ENCODE data around the gene HS3ST6.
"Not testable (repeated sequence)": the region's sequence is repeated elsewhere in the genome, so short reads cannot be mapped to it uniquely, and the experiment has no call there.

HS3ST6 gene

GRCh38 chr16:1946495-1947368 is 28.5 kb upstream of the HS3ST6 start:
- DNase-seq, result no peak

DNA sequence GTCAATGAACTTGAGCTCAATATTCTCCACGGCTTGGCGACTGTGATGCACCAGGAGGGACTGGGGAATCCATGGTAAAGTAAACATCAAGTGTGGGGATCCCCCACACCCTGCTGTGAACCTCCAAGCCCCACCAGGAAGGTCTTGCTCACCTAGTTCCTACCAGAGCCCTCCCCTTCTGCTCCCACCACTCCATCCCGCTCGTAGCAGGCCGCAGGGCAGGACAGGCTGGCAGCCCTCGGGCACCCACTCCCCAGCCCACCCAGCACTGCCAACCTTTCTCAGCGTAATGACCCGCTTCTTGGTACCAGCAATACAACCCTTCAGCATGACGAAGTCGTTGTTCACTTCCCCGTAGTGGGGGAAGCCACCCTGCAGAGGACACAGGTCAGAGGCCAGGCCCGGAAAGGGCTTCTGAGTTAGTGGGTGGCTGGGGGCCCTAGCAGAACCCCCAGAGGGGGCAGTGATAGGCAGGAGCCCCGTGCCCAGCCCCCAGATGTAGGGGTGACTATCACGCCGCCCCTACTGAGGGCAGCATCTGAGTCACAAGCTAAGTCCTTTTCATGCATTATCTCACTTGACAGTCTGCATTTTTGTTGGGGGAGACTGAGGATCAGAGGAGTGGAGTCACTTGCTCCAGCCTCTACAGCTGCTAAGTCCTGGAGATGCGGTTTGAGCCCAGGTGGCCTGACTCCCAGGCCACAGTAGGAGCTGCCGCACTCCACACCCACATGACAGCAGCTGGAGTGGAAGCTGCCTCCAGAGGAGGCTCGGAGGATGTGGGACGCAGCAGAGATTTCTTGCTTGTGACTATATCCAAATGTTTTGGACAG is 27.6 kb upstream of the HS3ST6 start:
- no peak for DNase-seq

DNA sequence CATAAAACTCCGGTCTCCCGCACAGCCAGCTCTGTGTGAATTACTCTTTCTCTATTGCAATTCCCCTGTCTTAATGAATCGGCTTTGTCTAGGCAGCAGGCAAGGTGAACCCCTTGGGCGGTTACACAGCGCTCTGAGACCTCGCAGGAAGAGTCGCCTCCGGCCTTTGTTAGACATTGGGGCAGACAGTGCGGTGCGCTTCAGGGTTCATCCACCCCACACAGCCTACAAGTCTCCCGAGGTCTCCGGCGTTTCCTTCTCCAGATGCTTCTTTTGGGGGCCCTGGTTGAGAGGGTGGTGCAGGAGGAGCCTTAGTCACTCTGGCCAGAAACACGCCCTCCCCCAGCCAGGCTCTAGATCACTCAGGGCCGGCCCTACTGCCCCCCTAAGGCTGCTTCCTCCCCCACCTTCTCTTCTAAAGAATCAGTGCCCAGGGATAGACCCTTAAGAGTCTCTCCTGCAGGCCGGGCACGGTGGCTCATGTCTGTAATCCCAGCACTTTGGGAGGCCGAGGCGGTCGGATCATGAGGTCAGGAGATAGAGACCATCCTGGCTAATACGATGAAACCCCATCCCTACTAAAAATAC is 26.5 kb upstream of the HS3ST6 start:
- no peak for DNase-seq

DNA sequence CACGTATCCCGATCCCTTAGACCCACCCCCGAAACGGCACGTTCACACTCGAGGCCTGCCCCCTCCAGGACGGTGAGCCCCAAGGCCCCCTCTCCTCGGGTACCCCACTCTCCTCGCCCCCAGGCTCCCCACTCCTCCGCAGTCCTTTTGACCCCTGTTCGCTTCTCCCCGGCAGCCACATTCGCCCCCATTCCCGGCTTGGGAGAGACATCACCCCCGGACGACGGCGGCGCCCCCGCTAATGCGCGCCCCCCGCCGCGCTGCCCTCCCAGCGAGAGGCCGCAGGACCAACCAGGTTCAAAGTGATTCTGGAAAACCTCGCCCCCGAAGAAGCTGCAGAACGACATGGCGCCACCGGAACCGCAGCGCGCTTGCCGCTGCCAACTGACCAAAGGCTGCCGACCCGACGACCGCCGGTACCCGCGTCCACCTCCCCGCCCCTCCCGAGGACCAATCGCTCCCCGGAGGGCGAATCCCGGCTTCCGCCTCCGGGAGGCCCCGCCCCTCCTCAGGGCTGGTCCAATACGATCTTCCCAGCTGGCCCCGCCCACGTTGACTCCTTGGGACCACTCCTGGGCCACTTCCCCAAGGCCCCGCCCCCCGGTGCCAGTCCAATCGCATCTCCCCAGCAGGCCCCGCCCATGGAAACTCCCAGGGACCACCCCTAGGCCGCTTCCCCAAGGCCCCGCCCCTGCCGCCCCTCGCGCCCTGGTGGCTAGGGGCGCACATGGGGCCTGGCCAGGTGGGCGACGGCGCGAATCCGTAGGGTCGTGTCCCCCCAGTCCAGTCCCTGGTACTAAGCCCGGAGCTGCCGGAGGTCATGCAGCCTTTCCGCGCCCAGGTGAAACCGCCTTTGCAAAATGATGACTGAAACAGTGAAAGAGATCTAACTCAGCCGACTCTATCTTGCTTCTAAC is 24.9 kb upstream of the HS3ST6 start, which contains the start of gene MSRB1:
MSRB1 (minus strand) TSS at position 390 of the 917 bp plus-strand sequence; CDS start at position 347, 43 bp downstream.
- DNase-seq, result peak; percentile 100

DNA sequence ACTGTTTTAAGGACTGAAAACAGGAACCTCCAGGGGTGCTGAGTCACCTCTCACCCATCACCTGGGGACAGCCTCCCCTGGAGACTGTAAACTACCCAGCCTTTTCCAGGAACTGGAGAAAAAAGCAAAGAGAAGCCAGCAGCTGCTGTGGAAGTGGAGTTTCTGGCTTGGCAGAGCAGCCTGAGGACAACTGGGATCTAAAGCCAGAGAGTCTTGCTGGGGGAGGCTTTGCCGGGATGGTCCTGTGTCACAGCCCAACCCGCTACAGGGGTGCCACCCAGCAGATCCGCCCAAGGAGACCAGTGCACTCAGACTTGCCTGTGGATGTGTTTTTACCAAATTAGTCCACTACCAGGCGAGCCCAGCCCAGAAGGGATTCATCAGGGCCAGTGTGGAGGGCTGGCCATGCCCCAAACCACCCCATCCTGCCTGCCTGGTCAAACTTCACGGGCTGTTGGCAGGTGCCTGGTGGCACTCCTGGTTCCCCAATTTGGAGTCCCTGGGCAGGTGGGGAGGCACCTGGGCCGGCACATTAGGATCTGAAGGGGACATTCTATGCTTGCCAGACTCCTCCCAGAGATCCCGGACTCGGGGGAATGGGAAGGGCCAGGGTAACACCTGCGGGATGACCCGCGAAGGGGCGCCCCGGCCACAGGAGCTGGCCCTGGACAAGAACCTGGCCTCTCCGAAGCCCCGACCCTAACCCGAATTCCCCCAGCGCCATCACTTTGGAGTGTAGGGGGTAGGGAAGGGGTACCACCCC is 24.0 kb upstream of the HS3ST6 start:
- DNase-seq, result peak; percentile 54 to 71 (median 64)

GRCh38 chr16:1941162-1942046 is 23.2 kb upstream of the HS3ST6 start:
- no peak for DNase-seq

GRCh38 chr16:1940273-1941161 is 22.3 kb upstream of the HS3ST6 start:
- no peak for DNase-seq

DNA sequence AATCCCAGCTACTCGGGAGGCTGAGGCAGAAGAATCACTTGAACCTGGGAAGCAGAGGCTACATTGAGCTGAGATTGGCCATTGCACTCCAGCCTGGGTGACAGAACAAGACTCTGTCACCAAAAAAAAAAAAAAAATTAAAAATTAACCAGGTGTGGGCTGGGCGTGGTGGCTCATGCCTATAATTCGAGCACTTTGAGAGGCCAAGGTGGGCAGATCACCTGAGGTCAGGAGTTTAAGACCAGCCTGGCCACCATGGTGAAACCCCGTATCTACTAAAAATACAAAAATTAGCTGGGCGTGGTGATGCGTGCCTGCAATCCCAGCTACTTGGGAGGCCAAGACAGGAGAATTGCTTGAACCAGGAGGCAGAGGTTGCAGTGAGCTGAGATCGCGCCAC is 21.6 kb upstream of the HS3ST6 start:
- not testable (repeated sequence) for DNase-seq

DNA sequence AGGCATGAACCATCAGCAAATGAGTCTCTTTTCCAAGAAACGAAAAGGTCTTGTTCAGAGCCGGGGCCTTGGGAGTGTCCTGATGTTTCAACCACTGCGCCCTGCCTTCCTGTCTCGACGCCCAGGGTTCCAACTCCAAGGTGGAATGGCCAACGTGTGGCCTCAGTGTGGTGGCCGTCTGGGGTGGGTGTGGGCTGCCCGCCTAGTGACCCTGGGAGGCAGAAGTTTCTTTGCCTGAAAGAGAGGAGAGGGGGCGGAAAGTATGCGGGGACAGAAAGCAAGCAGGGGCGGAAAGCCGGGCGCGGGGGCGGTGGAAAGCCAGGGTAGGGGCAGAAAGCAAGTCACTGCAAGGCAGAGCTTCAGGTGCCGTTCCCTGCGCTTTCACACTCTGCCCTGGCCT is 20.7 kb upstream of the HS3ST6 start:
- no peak for DNase-seq

- DNase-seq, result peak; percentile 81 to 84 (median 84)
Measured at GRCh38 chr16:1938316-1938715, 20.1 kb upstream of the HS3ST6 start.

DNA sequence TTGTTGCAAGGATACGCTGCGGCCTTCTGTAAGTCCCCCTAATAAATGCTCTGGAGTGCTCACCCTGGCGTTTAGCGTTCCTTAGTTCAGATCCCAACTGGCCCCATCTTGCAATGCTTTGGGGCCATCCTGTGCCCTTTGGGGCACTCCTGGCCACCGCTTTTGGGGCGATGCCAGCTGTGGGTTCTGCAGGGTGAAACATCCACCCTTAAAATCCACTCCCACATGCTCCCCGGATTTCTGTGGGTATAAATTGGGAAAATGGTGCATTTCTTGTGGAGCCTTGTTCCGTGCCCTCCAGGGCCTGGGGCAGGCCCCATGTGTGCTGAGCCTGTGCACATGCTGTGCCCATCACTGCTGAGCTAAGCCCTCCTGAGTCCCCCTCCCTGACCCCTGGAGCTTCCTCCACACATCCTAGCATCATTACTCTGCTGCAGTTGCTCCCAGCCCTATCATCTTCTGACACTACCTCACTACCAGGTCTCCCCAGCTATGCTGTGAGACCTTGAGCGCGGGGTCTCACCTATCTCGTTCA is 18.8 kb upstream of the HS3ST6 start:
- no peak for DNase-seq

DNA sequence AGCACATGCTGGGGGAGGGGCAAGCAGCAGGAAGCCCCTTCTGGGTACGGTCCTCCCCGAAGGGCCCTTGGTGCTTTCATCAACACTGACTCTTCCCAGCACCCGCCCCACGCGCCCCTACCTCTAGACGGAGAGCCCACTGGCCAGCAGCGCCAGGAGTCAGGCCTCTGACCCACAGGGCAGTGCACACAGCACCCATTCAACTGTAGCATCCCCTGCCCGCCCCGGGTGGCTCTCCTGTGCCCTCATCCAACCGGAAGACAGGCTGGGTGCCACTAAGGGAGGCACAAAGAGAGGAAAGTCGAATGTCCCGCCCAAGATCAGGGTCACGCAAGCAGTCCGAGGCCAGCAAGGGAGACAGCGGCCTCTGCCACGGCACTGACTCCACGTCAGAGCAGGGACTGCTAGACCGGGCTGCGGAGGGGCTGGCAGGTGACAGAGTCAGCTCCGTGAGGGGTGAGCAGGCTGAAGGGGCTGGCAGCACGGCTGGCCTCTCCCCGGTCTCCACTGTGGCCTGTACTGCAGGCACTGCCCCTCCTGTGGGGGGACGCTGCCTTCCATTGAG is 15.0 kb upstream of the HS3ST6 start:
- no peak for DNase-seq

GRCh38 chr16:1932050-1933028 is 14.1 kb upstream of the HS3ST6 start:
- DNase-seq, result no peak

GRCh38 chr16:1930338-1930720 is 12.1 kb upstream of the HS3ST6 start:
- no peak for DNase-seq

GRCh38 chr16:1929578-1930337 is 11.5 kb upstream of the HS3ST6 start:
- DNase-seq, result peak; percentile 90 to 97 (median 96)

DNA sequence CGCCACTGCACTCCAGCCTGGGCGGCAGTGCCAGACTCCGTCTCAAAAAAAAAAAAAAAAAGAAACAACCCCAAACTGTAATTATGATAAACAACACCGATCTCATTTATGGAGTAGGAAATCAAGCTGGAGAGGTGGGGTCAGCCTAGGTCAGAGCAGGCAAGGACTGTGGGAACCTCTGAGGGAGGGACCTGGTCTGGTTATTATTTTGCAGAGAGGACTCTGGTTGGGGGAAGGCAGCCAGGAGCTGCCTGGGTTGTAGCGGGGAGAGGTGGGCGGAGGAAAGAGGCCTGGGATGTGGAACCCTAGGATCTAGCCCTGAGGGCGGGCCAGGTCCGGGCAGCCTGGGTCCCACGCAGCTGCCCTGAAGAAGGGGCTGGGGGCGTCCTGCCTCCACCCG is 10.9 kb upstream of the HS3ST6 start:
- peak; percentile 13 to 39 (median 27) for DNase-seq

- DNase-seq, result no peak
Measured at GRCh38 chr16:1926271-1926670, 8.1 kb upstream of the HS3ST6 start.

All from suppressor macrophage treated with lipopolysaccharide for 1 hour (primary cell).